Transverse colon (tissue), 4 donors: ENCODE measurements around the gene CASP5. TPM values are rescaled to one million over a fixed set of nuclear protein-coding genes. Genes with fewer than 3 reads are reported as not detected.

Experiments used
- DNase-seq: peaks from one replicate; pipeline ENCODE4 v3.0.0-alpha.2; 2019
- H3K27ac ChIP-seq, 4 donors: fragments of 200-600 bp; sonication (generic); 2 replicates each; pipeline ENCODE4 v1.5.1; 2016 to 2018; ENCODE audit warnings: inconsistent platforms in 4 of 4
- H3K27me3 ChIP-seq: fragments of 200-600 bp; sonication (generic); 2 replicates; pipeline ENCODE4 v1.5.1; 2017; ENCODE audit warnings: inconsistent platforms
- H3K36me3 ChIP-seq, 4 donors: fragments of 200-600 bp; sonication (generic); 2 replicates each; pipeline ENCODE4 v1.5.1; 2017 to 2019; ENCODE audit warnings: inconsistent platforms in 4 of 4
- H3K4me1 ChIP-seq, 4 donors: fragments of 200-600 bp; sonication (generic); 2 replicates each; pipeline ENCODE4 v1.5.1; 2017 to 2020; ENCODE audit warnings: inconsistent platforms in 4 of 4
- H3K4me3 ChIP-seq, 4 donors: fragments of 200-600 bp; sonication (generic); 1 replicate in 1 of 4; 2 replicates in 3 of 4; pipeline versions ENCODE4 v1.5.1 to v1.6.1; 2017 to 2019; ENCODE audit warnings: inconsistent platforms in 4 of 4
- H3K9me3 ChIP-seq, 2 donors: fragments of 200-600 bp; sonication (generic); 2 replicates each; pipeline ENCODE4 v1.5.1; 2017 to 2019; ENCODE audit warnings: inconsistent platforms in 2 of 2
- EP300 ChIP-seq: sonication (generic); formaldehyde crosslinking; IDR thresholded peaks from one replicate; pipeline ENCODE4 v1.6.1; 2017; ENCODE audit warnings: antibody characterized with exemption, low read depth
- POLR2A ChIP-seq: fragments of 450-650 bp; IDR thresholded peaks from one replicate; pipeline ENCODE4 v1.6.1; 2016; ENCODE audit warnings: antibody characterized with exemption, mild to moderate bottlenecking, moderate library complexity
- POLR2AphosphoS5 ChIP-seq, 3 donors: sonication (generic); formaldehyde crosslinking; IDR thresholded peaks; one replicate each; pipeline ENCODE4 v1.6.1; 2016; ENCODE audit warnings: antibody characterized with exemption in 3 of 3
- WGBS, 2 donors: methylation state at CpG; one replicate each; pipeline ENCODE4 v1.1.5; 2018; ENCODE audit warnings: low coverage in 1 of 2; 5-methylcytosine and 5-hydroxymethylcytosine counted together
- in situ Hi-C, 4 donors: fragments of 200-750 bp; cut with MboI; loops; one replicate each; pipeline versions ENCODE4 v1.15.0 to v1.15.1; 2017; ENCODE audit warnings: low sequenced_read_pairs in 3 of 4, low pct_ligation_motif_present in 1 of 4, low pct_unique_long_range_greater_than_20kb in 1 of 4
- intact Hi-C: fragments of 100-400 bp; cut with DNase I; formaldehyde crosslinking; loops from one replicate; pipeline ENCODE4 v1.15.1; 2023; ENCODE audit warnings: low total_unique reads
- total RNA-seq, 4 donors: library from RNA; depleted of rRNA; stranded (reverse); fragments of >200 nt; gene quantifications; one replicate each; pipeline ENCODE4 v1.1.0, GENCODE V29; 2016
- TF ChIP-seq, protein P1 (sequence below), 5 experiments: fragments of 200-600 bp in 3 of 5; fragments of 450-650 bp in 2 of 5; sonication (generic) in 3 of 5; IDR thresholded peaks; 1 replicate in 2 of 5; 2 replicates in 3 of 5; pipeline ENCODE4 v1.5.1; 2016 to 2017; ENCODE audit warnings: antibody characterized with exemption in 5 of 5, inconsistent platforms in 3 of 5, mild to moderate bottlenecking in 2 of 5, moderate library complexity in 1 of 5

CASP5 gene
- total RNA-seq, 4 donors from 2014 or later: 27.2 to 63.1 (median 38.0) TPM

DNA sequence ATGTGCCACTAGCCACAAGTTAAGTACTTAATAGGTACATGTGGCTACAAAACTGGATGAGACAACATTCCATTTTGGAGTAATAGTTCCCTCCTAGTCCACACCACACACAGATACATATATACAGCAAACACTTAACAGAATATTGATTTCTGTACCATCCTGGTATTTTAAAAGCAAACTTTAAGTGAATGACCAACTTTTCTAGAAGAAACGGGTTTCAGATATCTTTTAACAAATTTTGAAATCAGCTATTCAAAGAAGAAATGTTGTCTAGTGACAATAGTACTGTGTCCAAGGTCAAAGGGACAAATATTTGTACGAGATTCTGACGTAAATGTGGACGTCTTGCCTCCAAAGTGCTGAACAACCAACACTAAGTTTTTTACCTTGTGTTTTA, 34.5 kb upstream of the CASP5 start:
- Histone ChIP-seq H3K4me3 (no peak overlapping the region), H3K4me1 (no peaks in the 10 kb centered on the region), H3K27ac (no peak overlapping the region), H3K9me3 (no peaks in the 10 kb centered on the region), H3K36me3 (no peaks in the 10 kb centered on the region), H3K27me3 (no peaks in the 10 kb centered on the region)
- no peak for DNase-seq
- 64 to 68% methylated on average over 4 of the region's 4 CpGs for WGBS, 2 donors
- TF ChIP-seq POLR2AphosphoS5 (IDR thresholded peaks at IDR 0.05) (no peak), EP300 (no peak), POLR2A (no peak)
- TF ChIP-seq, protein P1, sequence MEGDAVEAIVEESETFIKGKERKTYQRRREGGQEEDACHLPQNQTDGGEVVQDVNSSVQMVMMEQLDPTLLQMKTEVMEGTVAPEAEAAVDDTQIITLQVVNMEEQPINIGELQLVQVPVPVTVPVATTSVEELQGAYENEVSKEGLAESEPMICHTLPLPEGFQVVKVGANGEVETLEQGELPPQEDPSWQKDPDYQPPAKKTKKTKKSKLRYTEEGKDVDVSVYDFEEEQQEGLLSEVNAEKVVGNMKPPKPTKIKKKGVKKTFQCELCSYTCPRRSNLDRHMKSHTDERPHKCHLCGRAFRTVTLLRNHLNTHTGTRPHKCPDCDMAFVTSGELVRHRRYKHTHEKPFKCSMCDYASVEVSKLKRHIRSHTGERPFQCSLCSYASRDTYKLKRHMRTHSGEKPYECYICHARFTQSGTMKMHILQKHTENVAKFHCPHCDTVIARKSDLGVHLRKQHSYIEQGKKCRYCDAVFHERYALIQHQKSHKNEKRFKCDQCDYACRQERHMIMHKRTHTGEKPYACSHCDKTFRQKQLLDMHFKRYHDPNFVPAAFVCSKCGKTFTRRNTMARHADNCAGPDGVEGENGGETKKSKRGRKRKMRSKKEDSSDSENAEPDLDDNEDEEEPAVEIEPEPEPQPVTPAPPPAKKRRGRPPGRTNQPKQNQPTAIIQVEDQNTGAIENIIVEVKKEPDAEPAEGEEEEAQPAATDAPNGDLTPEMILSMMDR (IDR thresholded peaks at IDR 0.05): no peak
- intact Hi-C loops (no loop called here), in situ Hi-C loops (no loop called here)

DNA sequence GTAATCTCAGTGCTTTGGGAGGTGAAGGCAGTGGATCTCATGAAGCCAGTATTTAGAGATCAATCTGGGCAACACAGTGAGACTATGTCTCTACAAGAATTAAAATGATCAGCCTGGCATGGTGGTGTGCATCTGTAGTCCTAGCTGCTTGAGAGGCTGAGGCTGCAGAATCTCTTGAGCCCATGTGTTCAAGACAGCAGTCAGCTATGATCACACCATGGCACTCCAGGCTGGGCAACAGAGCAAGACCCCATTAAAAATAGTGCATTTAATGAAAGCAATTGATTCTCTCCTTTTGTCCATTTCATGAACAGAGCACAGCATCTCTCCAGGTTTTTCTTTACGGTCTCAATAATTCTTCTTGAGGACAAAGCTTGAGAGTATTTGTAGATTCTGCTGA, 33.5 kb upstream of the CASP5 start:
- in situ Hi-C loops (no loop called here), intact Hi-C loops (no loop called here)
- TF ChIP-seq POLR2A: no peak
- no peak for TF ChIP-seq POLR2AphosphoS5 (IDR thresholded peaks at IDR 0.05)
- TF ChIP-seq EP300: no peak
- TF ChIP-seq, protein P1 (IDR thresholded peaks at IDR 0.05): no peak
- WGBS, 2 donors: 88 to 100% methylated on average over 1 of the region's 1 CpG
- H3K4me1 ChIP-seq: no peaks in the 10 kb centered on the region
- H3K4me3 ChIP-seq: no peak overlapping the region
- H3K27ac ChIP-seq: no peak overlapping the region
- no peaks in the 10 kb centered on the region for H3K9me3 ChIP-seq
- DNase-seq: no peak
- no peaks in the 10 kb centered on the region for H3K36me3 ChIP-seq
- H3K27me3 ChIP-seq: no peaks in the 10 kb centered on the region

DNA sequence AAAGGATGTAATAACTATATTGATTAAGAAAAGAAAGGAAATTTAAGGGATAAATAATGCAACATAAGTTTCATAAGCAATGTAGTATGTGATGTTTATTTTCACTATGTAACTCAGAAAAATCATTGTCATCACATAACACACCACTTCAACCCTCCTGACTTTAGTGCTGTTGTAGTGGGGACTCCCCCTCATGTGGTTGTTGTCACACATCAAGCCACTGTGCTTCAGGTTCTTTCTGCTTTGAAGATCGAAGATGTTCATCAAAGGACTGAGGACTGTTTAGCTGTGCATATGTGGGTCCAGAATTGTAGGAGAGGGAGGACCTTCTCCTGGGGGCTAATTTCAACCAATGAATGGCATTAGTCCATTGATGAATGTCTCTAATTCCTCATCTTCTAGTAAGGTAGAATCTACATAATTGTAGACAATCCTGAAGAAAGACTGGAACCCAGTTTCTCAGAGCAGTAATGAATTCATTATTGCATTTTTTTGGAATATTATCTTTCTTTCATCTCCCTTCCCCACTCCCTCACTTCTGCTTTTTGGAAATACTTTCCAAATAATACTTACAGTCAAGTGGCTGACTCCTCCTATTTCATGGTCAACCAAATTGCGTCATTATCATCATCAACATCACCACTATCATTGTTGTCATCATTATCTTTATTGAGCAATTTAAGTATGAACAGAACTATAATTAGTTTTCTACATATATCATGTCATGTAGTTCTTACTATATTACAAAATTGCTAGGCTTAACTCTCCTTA, 31.9 kb upstream of the CASP5 start:
- no peak for DNase-seq
- Histone ChIP-seq H3K36me3 (no peaks in the 10 kb centered on the region), H3K27me3 (no peaks in the 10 kb centered on the region), H3K27ac (no peak overlapping the region), H3K4me1 (no peaks in the 10 kb centered on the region), H3K9me3 (no peaks in the 10 kb centered on the region), H3K4me3 (no peak overlapping the region)
- TF ChIP-seq EP300: no peak
- TF ChIP-seq POLR2AphosphoS5 (IDR thresholded peaks at IDR 0.05): no peak
- in situ Hi-C loops: no loop called here
- WGBS, 2 donors: 44 to 86% methylated on average over 2 of the region's 2 CpGs
- intact Hi-C loops: no loop called here

DNA sequence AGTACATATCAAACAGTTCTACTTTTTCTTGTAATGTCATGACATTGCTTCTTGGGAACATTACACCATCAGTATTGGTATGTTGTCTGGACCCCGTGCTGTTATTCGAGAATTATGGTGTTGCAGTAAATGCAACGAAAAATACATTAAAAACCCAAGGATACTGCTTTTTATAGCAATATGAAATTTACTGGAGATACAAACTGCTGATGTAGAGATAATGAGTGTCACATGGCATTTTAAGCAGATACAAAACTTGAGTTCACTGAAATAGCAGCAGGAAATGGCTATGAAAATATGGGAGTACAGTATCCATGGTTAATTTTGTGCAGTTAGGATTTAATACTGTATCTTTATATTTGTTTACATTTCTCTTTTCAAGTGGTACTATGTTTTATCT, 29.5 kb upstream of the CASP5 start:
- Histone ChIP-seq H3K4me1 (peaks cover 0 to 1% (median 0%) of the 10 kb centered on the region in 4 donors), H3K27me3 (no peaks in the 10 kb centered on the region), H3K36me3 (no peaks in the 10 kb centered on the region), H3K4me3 (no peak overlapping the region), H3K27ac (no peak overlapping the region), H3K9me3 (no peaks in the 10 kb centered on the region)
- WGBS, 2 donors: 86 to 91% methylated on average over 3 of the region's 3 CpGs
- intact Hi-C loops (no loop called here), in situ Hi-C loops (no loop called here)
- TF ChIP-seq, protein P1 (IDR thresholded peaks at IDR 0.05): no peak
- TF ChIP-seq POLR2AphosphoS5 (IDR thresholded peaks at IDR 0.05) (no peak), EP300 (no peak), POLR2A (no peak)
- no peak for DNase-seq

DNA sequence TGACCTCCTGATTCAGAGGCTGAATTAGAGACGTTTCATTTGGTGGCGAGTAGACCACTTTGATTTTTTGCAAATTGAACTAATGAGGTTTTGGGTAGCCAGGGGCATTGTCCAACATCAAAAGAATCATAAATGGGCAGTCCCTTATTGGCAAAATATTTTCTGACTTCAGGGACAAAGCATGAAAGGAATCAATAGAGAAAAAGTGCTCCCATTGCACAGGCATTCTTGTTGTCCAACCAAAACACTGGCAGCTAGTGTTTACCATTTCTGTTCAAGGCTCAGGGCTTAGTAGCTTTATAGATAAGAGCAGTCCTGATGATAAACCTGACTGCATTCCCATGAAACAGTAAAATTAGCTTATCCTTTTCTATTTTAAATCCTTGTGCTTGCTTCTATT, 28.6 kb upstream of the CASP5 start:
- H3K27me3 ChIP-seq: no peaks in the 10 kb centered on the region
- no peaks in the 10 kb centered on the region for H3K9me3 ChIP-seq
- TF ChIP-seq POLR2AphosphoS5 (IDR thresholded peaks at IDR 0.05) (no peak), EP300 (no peak), POLR2A (no peak)
- TF ChIP-seq, protein P1 (IDR thresholded peaks at IDR 0.05): no peak
- no peak overlapping the region for H3K27ac ChIP-seq
- peaks cover 0 to 7% (median 3%) of the 10 kb centered on the region in 4 donors for H3K4me1 ChIP-seq
- in situ Hi-C loops: no loop called here
- DNase-seq: no peak
- intact Hi-C loops: no loop called here
- no peak overlapping the region for H3K4me3 ChIP-seq
- no peaks in the 10 kb centered on the region for H3K36me3 ChIP-seq
- WGBS, 2 donors: 86% methylated on average over 2 of the region's 2 CpGs; no CpG with 5 or more reads in 1 of the 2 donors
